Measurements from ENCODE around the gene LTB4R2. TPM values are rescaled to one million over a fixed set of nuclear protein-coding genes. Genes with fewer than 3 reads are reported as not detected.
A peak's percentile ranks its signal among the peaks of the same experiment; 100 is the strongest.

LTB4R2 gene
- total RNA-seq, 1 donor from 2014 or later = 3.0 TPM

GRCh38 chr14:24269368-24269767 is 40.6 kb upstream of the LTB4R2 start:
- no peak for DNase-seq (ENCODE audit: low spot score in 2 of 2)
- H3K9me3 ChIP-seq = no peaks in the 10 kb centered on the region
- peaks cover 4 to 26% of the 10 kb centered on the region in 2 donors for H3K36me3 ChIP-seq
- H3K4me1 ChIP-seq = peaks cover 0 to 8% of the 10 kb centered on the region in 2 donors
- no peak overlapping the region for H3K27ac ChIP-seq
- TF ChIP-seq CTCF (IDR thresholded peaks at IDR 0.05) = no peak
- intact Hi-C loops (cut with DNase I) = no loop called here
- H3K27me3 ChIP-seq = no peaks in the 10 kb centered on the region
- no peak overlapping the region for H3K4me3 ChIP-seq

GRCh38 chr14:24269910-24270536 is 39.9 kb upstream of the LTB4R2 start:
- intact Hi-C loops (cut with DNase I) = loop anchor here (2.0 to 5.0 kb wide), 2 partner anchors 29 to 38 kb away; partner anchors contain the start of genes DHRS1, GMPR2, NEDD8 and NOP9
- no peak overlapping the region for H3K27ac ChIP-seq
- DNase-seq (ENCODE audit: low spot score in 2 of 2) = no peak
- no peak overlapping the region for H3K4me3 ChIP-seq
- no peaks in the 10 kb centered on the region for H3K9me3 ChIP-seq
- TF ChIP-seq CTCF (IDR thresholded peaks at IDR 0.05) = no peak
- H3K4me1 ChIP-seq = peaks cover 0 to 8% of the 10 kb centered on the region in 2 donors
- H3K36me3 ChIP-seq = peaks cover 4 to 26% of the 10 kb centered on the region in 2 donors
- H3K27me3 ChIP-seq = no peaks in the 10 kb centered on the region

GRCh38 chr14:24270537-24271133 is 39.3 kb upstream of the LTB4R2 start:
- H3K27me3 ChIP-seq = no peaks in the 10 kb centered on the region
- intact Hi-C loops (cut with DNase I) = loop anchor here (1.0 to 5.0 kb wide), 3 partner anchors 28 to 38 kb away; partner anchors contain the start of genes DHRS1, GMPR2, NEDD8 and NOP9
- peaks cover 0 to 8% of the 10 kb centered on the region in 2 donors for H3K4me1 ChIP-seq
- H3K36me3 ChIP-seq = peaks cover 4 to 26% of the 10 kb centered on the region in 2 donors
- peak overlapping the region; percentile 74 to 91 for H3K4me3 ChIP-seq
- H3K27ac ChIP-seq = peak overlapping the region; percentile 92 to 96
- H3K9me3 ChIP-seq = no peaks in the 10 kb centered on the region
- no peak for DNase-seq (ENCODE audit: low spot score in 2 of 2)
- TF ChIP-seq CTCF (IDR thresholded peaks at IDR 0.05) = no peak

- peak within 1 kb of the TSS; percentile 92 to 96 for H3K27ac ChIP-seq
- intact Hi-C loops (cut with DNase I) = loop anchor here (1.0 to 5.0 kb wide), 3 partner anchors 28 to 39 kb away; partner anchors contain the start of genes DHRS1, GMPR2, NEDD8 and NOP9
- peaks cover 4 to 26% of the 10 kb centered on the region in 2 donors for H3K36me3 ChIP-seq
- DNase-seq (ENCODE audit: low spot score in 2 of 2) = peak; percentile 50 to 89
- peaks cover 0 to 8% of the 10 kb centered on the region in 2 donors for H3K4me1 ChIP-seq
- no peaks in the 10 kb centered on the region for H3K27me3 ChIP-seq
- peak within 1 kb of the TSS; percentile 74 to 91 for H3K4me3 ChIP-seq
- H3K9me3 ChIP-seq = no peaks in the 10 kb centered on the region
- TF ChIP-seq CTCF (IDR thresholded peaks at IDR 0.05) = peak; percentile 66 to 80 (median 72)
Observed at GRCh38 chr14:24271134-24271833, 38.7 kb upstream of the LTB4R2 start, which contains the start of gene RABGGTA. RABGGTA (minus strand) TSS chr14:24271597; CDS start chr14:24271115, 482 bp downstream.

- no peaks in the 10 kb centered on the region for H3K9me3 ChIP-seq
- intact Hi-C loops (cut with DNase I) = loop anchor here (1.0 to 5.0 kb wide), 3 partner anchors 27 to 40 kb away; partner anchors contain the start of genes DHRS1, GMPR2, NEDD8 and NOP9
- peaks cover 4 to 26% of the 10 kb centered on the region in 2 donors for H3K36me3 ChIP-seq
- DNase-seq (ENCODE audit: low spot score in 2 of 2) = no peak
- peak overlapping the region; percentile 74 to 91 for H3K4me3 ChIP-seq
- H3K27me3 ChIP-seq = no peaks in the 10 kb centered on the region
- H3K4me1 ChIP-seq = peaks cover 0 to 8% of the 10 kb centered on the region in 2 donors
- TF ChIP-seq CTCF (IDR thresholded peaks at IDR 0.05) = no peak
- H3K27ac ChIP-seq = peak overlapping the region; percentile 92 to 96
Observed at GRCh38 chr14:24271834-24272263, 38.1 kb upstream of the LTB4R2 start.
